Epidermal melanocyte (primary cell): ENCODE measurements around the gene ZAP70.

ENCODE experiments used
- DNase-seq: peaks from one replicate; pipeline ENCODE4 v3.0.0; 2011; ENCODE audit warnings: low spot score; ENCODE audit not compliant: insufficient read length

The ZAP70 gene

DNA sequence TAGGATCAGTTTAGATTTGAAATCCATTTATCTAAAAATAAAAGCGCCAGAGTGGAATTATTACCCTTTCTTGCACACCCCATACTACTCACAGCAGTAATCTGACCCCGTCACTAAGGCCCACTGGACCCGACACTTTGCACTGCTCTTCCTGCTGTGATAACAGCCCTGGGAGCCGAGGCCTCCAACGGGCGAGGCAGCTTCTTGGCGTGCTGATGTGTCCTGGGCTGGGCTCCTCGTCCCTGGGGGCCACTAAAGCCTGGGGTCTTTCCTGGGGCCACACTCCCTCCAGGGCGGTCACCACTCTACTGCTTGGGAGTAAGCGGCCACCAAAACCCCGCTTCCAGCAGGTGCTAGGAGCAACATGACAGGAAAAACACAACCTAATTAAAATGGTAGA, 61.7 kb downstream of the ZAP70 start:
- no peak for DNase-seq

DNA sequence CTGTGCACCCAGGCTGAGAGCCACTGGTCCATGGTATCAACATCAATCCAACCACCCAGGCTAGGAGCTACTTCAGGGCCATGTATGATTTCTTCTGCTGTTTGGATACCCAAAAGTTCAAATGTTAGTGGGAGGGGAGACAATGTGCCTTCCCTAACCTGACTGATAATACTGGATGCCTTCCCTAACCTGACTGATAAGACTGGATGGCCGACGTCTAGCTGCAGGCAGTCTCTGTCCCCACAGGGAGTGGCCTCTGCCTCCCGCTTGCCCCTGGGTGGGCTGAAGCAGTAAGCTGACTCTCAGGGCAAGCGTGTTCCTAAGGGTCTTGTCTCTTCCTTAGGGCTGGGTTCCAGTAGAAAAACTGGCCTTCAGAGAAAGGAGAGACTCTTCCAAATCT, 65.8 kb downstream of the ZAP70 start:
- no peak for DNase-seq

DNA sequence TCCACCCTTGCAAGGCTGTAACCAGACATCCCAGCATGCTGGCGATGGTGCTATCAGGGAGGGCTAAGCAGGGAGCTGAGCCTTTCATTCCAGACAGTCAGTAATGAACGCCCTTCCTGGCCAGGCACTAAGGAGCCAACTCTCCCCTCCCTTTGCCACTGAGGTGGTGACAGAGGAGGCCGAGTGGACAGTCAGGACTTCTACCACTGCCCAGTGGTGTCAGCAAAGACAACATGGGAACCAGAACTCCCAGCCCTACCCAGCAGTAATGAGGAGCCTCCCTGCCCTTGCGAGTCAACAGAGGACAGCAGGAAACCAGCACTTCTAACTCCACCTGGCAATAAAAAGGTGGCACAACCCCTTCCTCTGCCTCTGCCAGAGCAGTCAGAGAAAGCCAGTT, 68.6 kb downstream of the ZAP70 start:
- DNase-seq, result no peak

DNA sequence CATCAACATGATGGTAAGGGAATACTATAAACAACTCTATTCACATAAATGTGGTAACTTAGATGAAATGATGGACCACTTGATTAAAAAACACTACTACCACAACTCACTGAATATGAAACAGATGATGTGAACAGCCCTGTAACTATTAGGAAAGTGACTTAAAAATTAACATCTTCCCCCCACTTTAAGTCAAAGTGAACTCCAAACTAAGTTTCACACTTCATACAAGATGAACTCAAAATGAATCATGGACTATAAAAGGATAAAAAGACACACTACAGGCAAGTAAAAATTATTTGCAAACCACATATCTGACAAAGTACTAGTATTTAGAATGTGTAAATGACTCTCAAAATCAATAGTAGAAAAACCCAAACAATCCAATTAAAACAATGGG, 71.6 kb downstream of the ZAP70 start:
- DNase-seq, result no peak

DNA sequence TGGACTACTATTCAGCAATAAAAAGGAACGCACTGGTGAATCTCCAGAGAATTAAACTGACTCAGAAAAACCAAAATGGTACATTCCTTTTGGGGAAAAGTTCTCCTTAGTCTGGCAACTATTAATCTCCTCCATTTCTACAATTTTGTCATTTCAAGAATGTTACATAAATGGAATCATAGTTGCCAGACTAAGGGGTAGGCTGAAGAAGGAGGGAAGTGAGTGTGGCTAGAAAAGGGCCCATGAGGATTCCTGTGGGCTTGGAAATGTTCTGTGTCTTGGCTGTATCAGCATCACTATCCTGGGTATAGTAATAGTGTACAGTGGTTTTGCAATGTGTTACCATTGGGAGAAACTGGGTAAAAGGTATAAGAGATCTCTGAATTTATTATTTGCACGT, 72.4 kb downstream of the ZAP70 start:
- DNase-seq, result no peak

DNA sequence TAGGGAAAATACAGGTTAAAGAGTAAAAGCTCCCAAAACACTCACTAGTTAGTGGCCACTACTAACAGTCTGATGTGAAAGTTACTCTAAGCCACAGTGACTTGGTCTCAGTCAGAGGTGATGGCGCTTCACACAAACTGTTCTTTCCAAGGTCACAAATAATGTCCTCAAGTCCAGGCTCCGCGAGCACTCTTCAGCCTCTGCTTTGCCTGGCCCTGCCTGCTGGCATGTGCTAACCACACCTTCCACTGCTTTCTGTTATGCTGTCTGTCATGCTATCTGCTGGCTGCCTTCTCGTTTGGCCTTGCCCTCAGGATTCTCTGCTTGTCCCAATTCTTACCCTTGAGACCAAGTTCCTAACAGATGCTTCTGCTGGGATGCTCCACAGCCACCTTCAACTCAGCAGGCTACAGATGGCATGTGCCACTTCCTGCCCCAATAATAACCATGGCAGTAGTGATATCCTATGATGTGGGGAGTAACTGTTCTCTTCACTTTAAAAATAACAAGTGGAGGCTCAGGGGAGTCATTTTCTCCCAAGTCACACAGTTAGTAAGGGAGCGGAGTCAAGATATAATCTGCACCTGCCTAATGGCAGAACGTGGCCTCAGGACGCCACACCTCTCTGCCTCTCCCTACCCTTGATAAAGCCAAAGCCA, 75.7 kb downstream of the ZAP70 start:
- DNase-seq, result no peak
